Chondrocyte (in vitro differentiated cells): Measurements from ENCODE around the gene PACSIN1. TPM values are rescaled to one million over a fixed set of nuclear protein-coding genes. Genes with fewer than 3 reads are reported as not detected.

Experiments used
- DNase-seq: peaks from one replicate; pipeline ENCODE4 v3.0.0; 2021; ENCODE audit warnings: mixed read lengths, low spot score
- H3K27ac Mint-ChIP-seq: one replicate; pipeline ENCODE4 v1.8.0; 2021; ENCODE audit warnings: mild to moderate bottlenecking, moderate library complexity, mixed read lengths; ENCODE audit not compliant: unreplicated experiment
- H3K27me3 Mint-ChIP-seq: 2 replicates; pipeline ENCODE4 v1.8.0; 2021; ENCODE audit warnings: low read depth, mixed read lengths
- H3K36me3 Mint-ChIP-seq: 2 replicates; pipeline ENCODE4 v1.8.0; 2021; ENCODE audit warnings: low read depth, mixed read lengths
- H3K4me1 Mint-ChIP-seq: 2 replicates; pipeline ENCODE4 v1.8.0; 2021; ENCODE audit warnings: low read depth, mild to moderate bottlenecking, mixed read lengths
- H3K4me3 Mint-ChIP-seq: one replicate; pipeline ENCODE4 v1.8.0; 2021; ENCODE audit warnings: mild to moderate bottlenecking, moderate library complexity, mixed read lengths; ENCODE audit not compliant: unreplicated experiment
- H3K9me3 Mint-ChIP-seq: 2 replicates; pipeline ENCODE4 v1.8.0; 2021; ENCODE audit warnings: low read depth, mixed read lengths
- total RNA-seq: library from RNA; stranded (reverse); gene quantifications from 3 replicates; pipeline ENCODE4 v1.2.1, GENCODE V29; 2021
- TF ChIP-seq, protein P1 (sequence below): fragments of 200-600 bp; sonication (generic); IDR thresholded peaks from 2 replicates; pipeline ENCODE4 v1.5.0; 2021; ENCODE audit warnings: antibody characterized with exemption, mild to moderate bottlenecking, moderate library complexity

The PACSIN1 gene
- total RNA-seq, 1 donor from 2014 or later: 0.15 TPM

DNA sequence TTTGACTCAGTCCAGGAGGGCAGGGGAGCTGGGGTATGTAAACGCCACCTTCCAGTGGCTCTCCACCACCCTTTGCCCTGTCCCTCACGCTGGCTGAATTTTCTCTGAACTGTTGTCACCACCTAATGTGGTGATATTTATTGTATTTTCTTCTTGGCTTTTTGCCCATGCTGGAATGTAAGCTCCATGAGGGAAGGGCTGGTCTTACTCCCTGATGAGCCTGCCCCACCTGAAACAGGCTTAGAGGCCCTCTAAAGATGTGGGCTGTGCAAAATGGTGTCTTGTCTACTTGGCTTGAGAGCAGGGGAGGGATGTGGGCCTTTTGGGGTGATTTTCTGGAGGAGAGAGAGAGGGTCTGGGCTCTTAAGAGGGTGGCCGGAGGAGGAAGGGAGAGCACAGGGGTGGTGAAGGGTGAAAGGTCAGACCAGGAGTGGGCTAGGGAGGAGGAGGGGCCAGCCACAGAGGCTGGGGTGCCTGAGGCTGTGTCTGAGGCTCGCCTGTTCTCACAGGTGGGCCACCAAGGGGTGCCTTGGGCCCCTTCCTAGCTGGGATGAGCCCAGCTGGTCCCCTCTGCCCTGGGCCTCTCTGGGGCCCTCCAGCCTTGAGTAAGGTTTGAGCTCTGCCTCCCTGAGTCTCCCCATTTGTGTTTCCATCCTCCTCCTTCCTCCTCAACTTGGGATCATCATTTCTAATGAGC lies 52.9 kb downstream of the PACSIN1 start:
- H3K27me3 Mint-ChIP-seq: peaks cover 8% of the 10 kb centered on the region

DNA sequence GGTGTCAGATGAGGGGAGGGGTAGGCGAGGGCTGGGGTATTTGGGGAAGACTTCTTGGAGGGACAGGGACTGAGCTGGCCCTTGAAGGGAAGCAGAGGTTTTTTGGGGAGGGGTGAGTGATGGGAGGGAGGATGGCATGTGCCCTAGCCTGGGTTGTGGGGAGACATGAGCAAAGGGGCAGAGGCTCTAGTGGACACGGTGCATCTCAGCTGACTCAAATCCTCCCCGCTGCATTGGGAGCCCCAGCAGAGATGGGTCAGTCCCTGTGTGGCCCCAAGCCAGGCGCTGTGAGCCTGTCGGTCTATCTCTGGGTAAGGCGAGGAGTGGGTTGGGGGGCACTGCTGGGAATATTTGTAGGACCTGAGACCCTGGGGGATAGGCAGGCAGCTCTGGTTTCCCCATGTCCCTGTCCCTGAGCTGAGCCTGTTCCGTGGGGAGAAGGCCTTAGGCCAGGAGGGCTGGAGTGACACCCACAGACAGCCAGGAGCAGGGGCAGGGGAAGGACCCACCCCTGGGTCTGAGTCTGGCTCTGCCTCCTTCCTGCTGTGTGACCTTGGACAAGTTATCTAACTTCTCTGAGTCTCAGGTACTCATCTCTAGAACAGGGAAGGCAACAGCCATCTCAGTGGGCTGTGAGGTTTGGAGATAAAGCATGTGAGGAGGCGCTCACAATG lies 54.2 kb downstream of the PACSIN1 start:
- no peaks in the 10 kb centered on the region for H3K4me1 Mint-ChIP-seq
- DNase-seq: peak; percentile 62
- H3K9me3 Mint-ChIP-seq: no peaks in the 10 kb centered on the region
- H3K27ac Mint-ChIP-seq: no peak overlapping the region
- H3K36me3 Mint-ChIP-seq: no peaks in the 10 kb centered on the region
- TF ChIP-seq, protein P1, sequence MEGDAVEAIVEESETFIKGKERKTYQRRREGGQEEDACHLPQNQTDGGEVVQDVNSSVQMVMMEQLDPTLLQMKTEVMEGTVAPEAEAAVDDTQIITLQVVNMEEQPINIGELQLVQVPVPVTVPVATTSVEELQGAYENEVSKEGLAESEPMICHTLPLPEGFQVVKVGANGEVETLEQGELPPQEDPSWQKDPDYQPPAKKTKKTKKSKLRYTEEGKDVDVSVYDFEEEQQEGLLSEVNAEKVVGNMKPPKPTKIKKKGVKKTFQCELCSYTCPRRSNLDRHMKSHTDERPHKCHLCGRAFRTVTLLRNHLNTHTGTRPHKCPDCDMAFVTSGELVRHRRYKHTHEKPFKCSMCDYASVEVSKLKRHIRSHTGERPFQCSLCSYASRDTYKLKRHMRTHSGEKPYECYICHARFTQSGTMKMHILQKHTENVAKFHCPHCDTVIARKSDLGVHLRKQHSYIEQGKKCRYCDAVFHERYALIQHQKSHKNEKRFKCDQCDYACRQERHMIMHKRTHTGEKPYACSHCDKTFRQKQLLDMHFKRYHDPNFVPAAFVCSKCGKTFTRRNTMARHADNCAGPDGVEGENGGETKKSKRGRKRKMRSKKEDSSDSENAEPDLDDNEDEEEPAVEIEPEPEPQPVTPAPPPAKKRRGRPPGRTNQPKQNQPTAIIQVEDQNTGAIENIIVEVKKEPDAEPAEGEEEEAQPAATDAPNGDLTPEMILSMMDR: no peak
- H3K27me3 Mint-ChIP-seq: peaks cover 3% of the 10 kb centered on the region
- no peak overlapping the region for H3K4me3 Mint-ChIP-seq

More for the DNA sequence above, 52.9 kb downstream of the PACSIN1 start:
- no peak overlapping the region for H3K27ac Mint-ChIP-seq
- H3K4me3 Mint-ChIP-seq: no peak overlapping the region
- peaks cover 6% of the 10 kb centered on the region for H3K4me1 Mint-ChIP-seq
- peak; percentile 58 for DNase-seq
- H3K36me3 Mint-ChIP-seq: no peaks in the 10 kb centered on the region
- TF ChIP-seq, protein P1: no peak
- H3K9me3 Mint-ChIP-seq: no peaks in the 10 kb centered on the region

DNA sequence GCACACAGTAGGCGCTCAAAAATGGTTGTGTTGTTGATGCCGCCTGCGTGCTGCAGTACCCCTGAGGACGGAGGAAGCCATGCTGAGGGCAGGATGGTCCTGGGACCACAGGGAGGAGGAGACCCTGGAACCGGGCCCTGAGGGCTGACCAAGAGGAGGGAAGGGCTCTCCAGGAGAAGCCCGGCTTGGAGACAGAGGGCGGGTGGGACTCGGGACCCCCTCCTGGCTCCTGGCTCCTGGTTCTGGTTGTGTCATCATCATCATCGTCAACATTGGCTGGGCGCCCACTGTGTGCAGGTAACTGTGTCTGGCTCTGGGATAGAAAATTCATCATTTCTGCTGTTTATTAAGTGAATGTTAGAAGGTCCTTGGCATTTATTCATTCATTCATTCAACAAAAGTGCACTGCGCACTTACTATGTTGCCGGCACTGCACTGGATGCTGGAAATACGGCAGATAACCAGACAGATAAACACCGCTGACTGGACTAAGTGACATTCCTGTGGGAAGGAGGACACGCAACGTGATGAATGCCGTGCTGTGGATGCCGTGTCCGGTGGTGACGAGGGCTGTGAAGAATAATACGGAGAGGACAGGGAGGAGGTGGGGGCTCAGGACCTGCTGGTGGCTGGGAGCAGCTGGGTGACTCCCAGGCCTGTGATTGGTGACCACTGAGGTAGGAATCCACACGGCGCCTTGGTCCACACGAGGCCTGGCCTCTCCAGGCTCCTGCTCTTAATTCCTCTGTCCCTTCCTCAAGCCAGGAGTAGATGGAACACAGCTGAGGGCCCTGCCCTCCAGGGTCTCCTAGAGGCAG lies 55.0 kb downstream of the PACSIN1 start:
- H3K27ac Mint-ChIP-seq: no peak overlapping the region

DNA sequence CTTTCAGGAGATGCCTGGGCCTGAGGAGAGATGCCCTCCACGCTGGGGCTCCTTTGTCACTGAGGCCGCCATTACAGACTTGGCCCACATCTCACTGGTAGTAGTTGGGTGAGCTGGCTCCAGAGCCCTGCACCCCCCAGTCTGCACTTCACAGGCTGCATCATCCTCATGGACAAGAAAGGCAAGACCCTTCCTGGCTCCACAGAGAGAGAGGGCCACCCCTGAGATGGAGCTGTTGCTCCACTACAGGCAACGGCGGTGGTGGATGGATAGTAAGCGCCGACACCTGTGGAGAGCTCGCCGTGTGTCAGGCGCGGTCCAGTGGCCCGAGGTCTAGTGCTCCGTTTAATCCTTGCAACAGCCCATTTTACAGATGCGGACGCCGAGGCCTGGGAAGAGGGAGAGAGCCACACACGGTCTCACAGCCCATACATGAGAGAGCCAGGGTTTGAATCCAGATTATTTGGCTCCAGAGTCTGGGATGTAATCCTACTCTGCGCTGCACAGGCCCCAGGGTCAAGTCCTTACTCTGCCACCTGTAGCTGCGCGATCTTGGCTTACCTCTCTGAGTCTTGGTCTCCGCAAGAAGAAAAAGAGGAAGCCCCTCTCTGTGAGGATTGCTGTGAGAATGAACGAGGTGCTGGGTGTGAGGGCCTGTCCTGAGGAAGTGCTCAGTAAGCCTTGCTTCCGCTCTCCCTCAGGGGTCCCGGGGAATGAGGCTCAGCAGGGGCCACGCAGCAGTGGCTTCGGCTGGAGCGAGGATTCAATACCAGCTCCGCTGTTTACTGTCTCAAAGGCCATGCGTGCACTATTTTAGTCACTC lies 55.8 kb downstream of the PACSIN1 start:
- no peak overlapping the region for H3K27ac Mint-ChIP-seq
- no peaks in the 10 kb centered on the region for H3K4me1 Mint-ChIP-seq
- TF ChIP-seq, protein P1: no peak
- peaks cover 3% of the 10 kb centered on the region for H3K27me3 Mint-ChIP-seq
- no peaks in the 10 kb centered on the region for H3K9me3 Mint-ChIP-seq
- peak; percentile 75 for DNase-seq
- no peak overlapping the region for H3K4me3 Mint-ChIP-seq
- H3K36me3 Mint-ChIP-seq: no peaks in the 10 kb centered on the region

More for the DNA sequence above, 55.0 kb downstream of the PACSIN1 start:
- Mint-ChIP-seq H3K4me1 (no peaks in the 10 kb centered on the region), H3K4me3 (no peak overlapping the region), H3K27me3 (peaks cover 3% of the 10 kb centered on the region), H3K9me3 (no peaks in the 10 kb centered on the region), H3K36me3 (no peaks in the 10 kb centered on the region)
- TF ChIP-seq, protein P1: no peak
- peak; percentile 73 for DNase-seq
